Measurements from ENCODE around the gene TMEM45B. TPM values are rescaled to one million over a fixed set of nuclear protein-coding genes. Genes with fewer than 3 reads are reported as not detected.

The TMEM45B gene
- total and polyA plus RNA-seq, 2 of the 13 experiments (the other 11 are each of a cell fraction or from before 2014, with no cell fraction given): 29.1 to 181 TPM

- peak; percentile 80 for TF ChIP-seq HMG20A (CRISPR knock-in tag; IDR thresholded peaks at IDR 0.05; ENCODE audit: borderline replicate concordance)
- no peak for TF ChIP-seq TBP (CRISPR knock-in tag; IDR thresholded peaks at IDR 0.05)
- no peak for TF ChIP-seq ZNF275 (CRISPR knock-in tag; IDR thresholded peaks at IDR 0.05; ENCODE audit: borderline replicate concordance)
- TF ChIP-seq MYC (CRISPR knock-in tag; IDR thresholded peaks at IDR 0.05; ENCODE audit: borderline replicate concordance): peak; percentile 45; the same call in 1 of the 2 replicates
- no peak for TF ChIP-seq ZNF235 (CRISPR knock-in tag; IDR thresholded peaks at IDR 0.05; ENCODE audit: borderline replicate concordance)
- TF ChIP-seq POLR2A (IDR thresholded peaks at IDR 0.05; ENCODE audit: insufficient read depth in 1 of 2, low read depth in 2 of 2, low read length in 2 of 2): 0 out of 4 replicates have a peak, but pooled peaks of 1 of the 2 experiments have one; percentile 36
- no peak for TF ChIP-seq PREB (CRISPR knock-in tag; IDR thresholded peaks at IDR 0.05)
- TF ChIP-seq RBM22 (optimal IDR thresholded peaks at IDR 0.05; ENCODE audit: low read length): no peak
- peak; percentile 93; the same call in 1 of the 2 replicates for TF ChIP-seq FOXK1 (CRISPR knock-in tag; IDR thresholded peaks at IDR 0.05; ENCODE audit: borderline replicate concordance, low read depth)
- no peak for TF ChIP-seq ZNF766 (CRISPR knock-in tag; IDR thresholded peaks at IDR 0.05; ENCODE audit: borderline replicate concordance)
- no peak for TF ChIP-seq ZSCAN30 (CRISPR knock-in tag; IDR thresholded peaks at IDR 0.05)
- no peak for TF ChIP-seq ZNF883 (CRISPR knock-in tag; IDR thresholded peaks at IDR 0.05; ENCODE audit: not compliant biosample characterization)
- TF ChIP-seq ONECUT2 (CRISPR knock-in tag; IDR thresholded peaks at IDR 0.05): no peak
- no peak for TF ChIP-seq JUNB (CRISPR knock-in tag; IDR thresholded peaks at IDR 0.05; ENCODE audit: borderline replicate concordance)
- peak; percentile 34; the same call in 1 of the 2 replicates for TF ChIP-seq SIN3A (IDR thresholded peaks at IDR 0.05; ENCODE audit: borderline replicate concordance, low read depth, low read length)
- peak; percentile 62; the same call in 1 of the 2 replicates for TF ChIP-seq ZNF614 (CRISPR knock-in tag; IDR thresholded peaks at IDR 0.05; ENCODE audit: borderline replicate concordance)
- TF ChIP-seq SCMH1 (CRISPR knock-in tag; IDR thresholded peaks at IDR 0.05; ENCODE audit: borderline replicate concordance): no peak
- TF ChIP-seq MTA3 (CRISPR knock-in tag; IDR thresholded peaks at IDR 0.05): no peak
- TF ChIP-seq SRF (IDR thresholded peaks at IDR 0.05; ENCODE audit: low read depth, low read length): no peak
- no peak for TF ChIP-seq ZNF746 (CRISPR knock-in tag; IDR thresholded peaks at IDR 0.05)
- TF ChIP-seq KDM5A (IDR thresholded peaks at IDR 0.05; ENCODE audit: borderline replicate concordance, low read length): no peak
- no peak for TF ChIP-seq ZNF644 (CRISPR knock-in tag; IDR thresholded peaks at IDR 0.05; ENCODE audit: low read depth)
- TF ChIP-seq THYN1 (CRISPR knock-in tag; IDR thresholded peaks at IDR 0.05; ENCODE audit: borderline replicate concordance, low read depth): no peak
- TF ChIP-seq TBX2 (CRISPR knock-in tag; IDR thresholded peaks at IDR 0.05; ENCODE audit: borderline replicate concordance): peak; percentile 80; the same call in 1 of the 2 replicates
- no peak for TF ChIP-seq ZNF773 (CRISPR knock-in tag; IDR thresholded peaks at IDR 0.05; ENCODE audit: borderline replicate concordance)
- no peak for TF ChIP-seq ZXDC (CRISPR knock-in tag; IDR thresholded peaks at IDR 0.05)
- no peak for TF ChIP-seq HNRNPLL (IDR thresholded peaks at IDR 0.05; ENCODE audit: low read depth, low read length, poor library complexity, severe bottlenecking)
Measured at GRCh38 chr11:129853518-129854231, 38.0 kb downstream of the TMEM45B start (continued).
